GM13977 (cell line): ENCODE measurements around the gene GDI2.
"Not testable (repeated sequence)": the region's sequence is repeated elsewhere in the genome, so short reads cannot be mapped to it uniquely, and the experiment has no call there.

Experiments used
- DNase-seq: peaks from one replicate; pipeline ENCODE4 v3.0.0; 2012; ENCODE audit warnings: low spot score
- CTCF ChIP-seq: IDR thresholded peaks from 2 replicates; pipeline ENCODE4 v1.5.1; 2012; ENCODE audit warnings: mild to moderate bottlenecking, control low read depth; ENCODE audit not compliant: insufficient read depth; ENCODE audit errors: extremely low read depth, missing control alignments
- in situ Hi-C: fragments of 300-500 bp; cut with MboI; formaldehyde crosslinking; loops from one replicate; pipeline ENCODE4 v1.12.0; 2022; ENCODE audit warnings: low sequenced_read_pairs, low pct_unique_long_range_greater_than_20kb, mixed read lengths, inconsistent platforms; ENCODE audit not compliant: unreplicated experiment

The GDI2 gene

GRCh38 chr10:5854131-5854475, 40.9 kb upstream of the GDI2 start:
- TF ChIP-seq CTCF, result no peak
- in situ Hi-C loops, result no loop called here
- no peak for DNase-seq

GRCh38 chr10:5846667-5847066, 33.4 kb upstream of the GDI2 start:
- in situ Hi-C loops, DNase-seq: not testable (repeated sequence)

GRCh38 chr10:5844345-5845055, 31.3 kb upstream of the GDI2 start:
- no peak for TF ChIP-seq CTCF
- in situ Hi-C loops, result no loop called here

GRCh38 chr10:5843686-5844344, 30.6 kb upstream of the GDI2 start:
- no peak for TF ChIP-seq CTCF
- peak; percentile 35 for DNase-seq
- in situ Hi-C loops, result no loop called here

More at GRCh38 chr10:5844345-5845055, 31.3 kb upstream of the GDI2 start:
- DNase-seq, result no peak

GRCh38 chr10:5841965-5842364, 28.7 kb upstream of the GDI2 start:
- DNase-seq, result no peak
- in situ Hi-C loops, result no loop called here
- TF ChIP-seq CTCF, result no peak

GRCh38 chr10:5840314-5841307, 27.4 kb upstream of the GDI2 start:
- TF ChIP-seq CTCF, result no peak
- in situ Hi-C loops, result no loop called here
- peak; percentile 75 for DNase-seq

GRCh38 chr10:5836181-5836580, 22.9 kb upstream of the GDI2 start:
- DNase-seq, in situ Hi-C loops: not testable (repeated sequence)
